T-cell (primary cell): ENCODE results near the gene CXCL8. TPM values are rescaled to one million over a fixed set of nuclear protein-coding genes. Genes with fewer than 3 reads are reported as not detected.
A peak's percentile ranks its signal among the peaks of the same experiment; 100 is the strongest.

Experiments used
- ATAC-seq, 4 experiments: fragments of 200-7000 bp in 3 of 4; fragments of 150-1000 bp in 1 of 4; cut with Tn5 transposase; replicated peaks in 1 of 4; 1 replicate in 3 of 4; 2 replicates in 1 of 4; pipeline ENCODE4 v1.10.0; 2021; ENCODE audit warnings: moderate library complexity in 3 of 4, mild to moderate bottlenecking in 2 of 4, moderate number of reproducible peaks in 1 of 4
- CTCF ChIA-PET, 2 donors: fragments of 300-600 bp; sonication (Branson Sonifier 250); formaldehyde crosslinking; loops; one replicate each; lab custom pipeline; 2022; ENCODE audit warnings: antibody characterized with exemption in 2 of 2; lab: Charles Lee
- POLR2A ChIA-PET, 2 donors: fragments of 300-600 bp; sonication (Branson Sonifier 250); formaldehyde crosslinking; loops; one replicate each; lab custom pipeline; 2022; ENCODE audit warnings: antibody characterized with exemption in 2 of 2; lab: Charles Lee
- DNase-seq, 35 experiments: peaks; one replicate each; pipeline versions ENCODE4 v3.0.0 to v3.0.0-alpha.2; 2013 to 2023
- H3K27ac ChIP-seq: one replicate; pipeline ENCODE4 v1.5.1; 2013; ENCODE audit warnings: low read length
- H3K27me3 ChIP-seq, 2 experiments: replicated peaks in 1 of 2; 1 replicate in 1 of 2; 2 replicates in 1 of 2; pipeline versions ENCODE4 v1.6.1 to v1.7.0; 2013; ENCODE audit warnings: low read length in 1 of 2, mixed read lengths in 1 of 2; ENCODE audit not compliant: control insufficient read depth in 2 of 2, insufficient read depth in 2 of 2; ENCODE audit errors: extremely low read depth in 1 of 2
- H3K36me3 ChIP-seq, 2 donors: 1 replicate in 1 of 2; 2 replicates in 1 of 2; pipeline versions ENCODE4 v1.6.1 to v1.7.0; 2013; ENCODE audit warnings: low read length in 1 of 2; ENCODE audit not compliant: control insufficient read depth in 2 of 2, insufficient read depth in 1 of 2; ENCODE audit errors: extremely low read depth in 1 of 2
- H3K4me1 ChIP-seq, 2 experiments: 1 replicate in 1 of 2; 2 replicates in 1 of 2; pipeline versions ENCODE4 v1.6.1 to v1.7.0; 2013; ENCODE audit warnings: low read length in 2 of 2, mixed read lengths in 1 of 2; ENCODE audit not compliant: insufficient read depth in 2 of 2, control insufficient read depth in 1 of 2; ENCODE audit errors: extremely low read depth in 1 of 2
- H3K4me3 ChIP-seq, 2 donors: 1 replicate in 1 of 2; 2 replicates in 1 of 2; pipeline versions ENCODE4 v1.5.1 to v1.7.0; 2013; ENCODE audit warnings: mild to moderate bottlenecking in 2 of 2, low read length in 1 of 2, moderate library complexity in 1 of 2; ENCODE audit not compliant: control insufficient read depth in 1 of 2; ENCODE audit errors: extremely low read depth in 1 of 2
- H3K9me3 ChIP-seq: 2 replicates; pipeline ENCODE4 v1.7.0; 2013
- H3K27ac Mint-ChIP-seq, 2 donors: one replicate each; pipeline ENCODE4 v1.8.0; 2020 to 2021; ENCODE audit warnings: mild to moderate bottlenecking in 2 of 2, mixed read lengths in 2 of 2
- H3K27me3 Mint-ChIP-seq, 2 donors: one replicate each; pipeline ENCODE4 v1.8.0; 2021 to 2022; ENCODE audit warnings: mixed read lengths in 2 of 2
- H3K36me3 Mint-ChIP-seq: one replicate; pipeline ENCODE4 v1.8.0; 2021; ENCODE audit warnings: mixed read lengths
- H3K4me1 Mint-ChIP-seq, 3 donors: one replicate each; pipeline ENCODE4 v1.8.0; 2020 to 2022; ENCODE audit warnings: mixed read lengths in 3 of 3, mild to moderate bottlenecking in 1 of 3
- H3K4me3 Mint-ChIP-seq, 3 donors: one replicate each; pipeline ENCODE4 v1.8.0; 2020 to 2022; ENCODE audit warnings: mild to moderate bottlenecking in 3 of 3, mixed read lengths in 3 of 3, moderate library complexity in 3 of 3
- H3K9me3 Mint-ChIP-seq, 3 donors: one replicate each; pipeline ENCODE4 v1.8.0; 2020 to 2022; ENCODE audit warnings: mixed read lengths in 3 of 3
- WGBS: methylation state at CpG from one replicate; pipeline ENCODE4 v1.1.5; 2013; ENCODE audit warnings: missing lambda C conversion rate; ENCODE audit not compliant: insufficient coverage; 5-methylcytosine and 5-hydroxymethylcytosine counted together
- total RNA-seq, 35 experiments: library from RNA in 6 of 35; stranded (reverse) in 6 of 35; fragments of 120-200 nt in 1 of 35; gene quantifications; one replicate each; pipeline versions ENCODE4 v1.2.1 to v1.2.4 and lab custom pipeline; 2013 to 2026

CXCL8 gene
- total RNA-seq, 5 donors from 2014 or later (not counting 1 experiment from before 2014, with no cell fraction given): 0.39 to 1.4 (median 0.67) TPM

DNA sequence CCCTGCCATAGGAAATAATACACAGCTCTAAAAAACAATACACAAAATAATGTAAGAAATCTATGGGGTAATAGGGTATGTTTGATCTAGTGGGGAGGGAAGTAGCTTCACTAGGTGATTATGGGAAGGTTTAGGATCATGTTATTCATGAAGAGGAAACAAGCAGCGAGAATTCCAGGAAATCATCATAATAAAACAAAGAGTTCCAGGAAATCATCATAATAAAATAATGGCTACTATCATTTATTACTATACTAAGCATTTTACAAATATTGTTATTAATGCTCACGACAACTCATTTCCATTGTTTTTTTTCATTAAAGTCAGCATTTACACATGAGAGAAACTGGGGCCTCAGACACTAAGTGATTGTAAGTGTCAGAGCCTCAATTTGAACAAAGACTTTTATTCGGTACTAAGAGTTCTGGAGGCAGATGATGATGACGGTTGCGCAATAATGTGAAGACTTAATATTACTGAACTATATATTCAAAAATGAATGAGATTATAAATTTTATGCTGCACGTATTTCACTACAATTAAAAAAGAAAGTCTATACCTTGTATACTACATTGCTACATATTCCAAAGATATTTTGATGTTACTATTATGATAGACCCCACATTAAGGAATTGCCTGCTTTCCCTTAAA lies 12.2 kb upstream of the CXCL8 start:
- CTCF ChIA-PET: interaction anchor here (0.6 to 1.2 kb wide), 2 partner anchors 8 to 10 kb away, joined by 3 to 4 read pairs; no protein-coding TSS in a partner anchor

DNA sequence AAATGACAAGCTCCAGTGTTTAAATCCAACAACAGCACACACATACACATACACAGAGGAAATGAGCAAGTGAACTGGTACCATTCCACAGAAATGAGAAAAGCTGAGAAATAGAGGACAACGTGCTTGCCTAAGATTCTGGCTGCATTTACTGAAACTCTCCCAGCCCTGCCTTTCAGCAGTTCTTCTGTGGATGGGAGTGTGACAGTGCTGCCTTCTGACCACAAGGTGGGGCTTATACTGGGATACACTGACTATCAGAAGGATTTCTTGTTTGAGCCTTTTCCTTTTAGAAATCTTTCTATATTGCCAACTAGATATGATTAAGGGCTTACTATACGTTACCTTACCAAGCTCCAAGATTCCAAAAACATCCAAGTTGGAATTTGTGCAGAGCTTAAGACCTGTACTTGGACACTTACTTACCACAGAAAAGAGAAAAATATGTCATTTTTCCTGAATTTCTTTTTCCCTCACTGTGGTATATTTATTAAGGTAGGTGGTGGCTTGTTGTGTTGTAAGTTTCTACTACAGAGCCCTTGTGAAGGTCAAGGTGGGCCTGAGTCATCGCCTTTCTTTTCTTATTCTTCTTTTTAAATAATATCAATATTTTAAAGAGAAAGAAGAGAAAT lies 10.7 kb upstream of the CXCL8 start:
- no peaks in the 10 kb centered on the region for H3K4me1 Mint-ChIP-seq
- ATAC-seq: no peak

More for the DNA sequence above, 12.2 kb upstream of the CXCL8 start:
- no peak overlapping the region for H3K4me3 ChIP-seq
- no peaks in the 10 kb centered on the region for H3K27me3 ChIP-seq
- Mint-ChIP-seq H3K36me3 (no peaks in the 10 kb centered on the region), H3K4me3 (no peak overlapping the region), H3K4me1 (no peaks in the 10 kb centered on the region), H3K9me3 (no peaks in the 10 kb centered on the region), H3K27ac (no peak overlapping the region), H3K27me3 (no peaks in the 10 kb centered on the region)
- WGBS: no CpG with 5 or more reads among the region's 6 CpGs
- no peaks in the 10 kb centered on the region for H3K4me1 ChIP-seq
- no peak for DNase-seq
- H3K27ac ChIP-seq: no peak overlapping the region
- POLR2A ChIA-PET: interaction anchor here in 1 of 2 donors (0.8 kb wide), 1 partner anchor 11 kb away, joined by 5 read pairs; no protein-coding TSS in a partner anchor
- no peaks in the 10 kb centered on the region for H3K36me3 ChIP-seq
- H3K9me3 ChIP-seq: no peaks in the 10 kb centered on the region
- no peak for ATAC-seq

GRCh38 chr4:73730292-73730691 lies 10.1 kb upstream of the CXCL8 start:
- no peaks in the 10 kb centered on the region for H3K36me3 Mint-ChIP-seq
- Histone ChIP-seq H3K27ac (no peak overlapping the region), H3K4me3 (no peak overlapping the region), H3K4me1 (no peaks in the 10 kb centered on the region), H3K27me3 (no peaks in the 10 kb centered on the region), H3K36me3 (no peaks in the 10 kb centered on the region), H3K9me3 (no peaks in the 10 kb centered on the region)
- no peak for DNase-seq
- H3K9me3 Mint-ChIP-seq: no peaks in the 10 kb centered on the region
- no peaks in the 10 kb centered on the region for H3K27me3 Mint-ChIP-seq
- no peaks in the 10 kb centered on the region for H3K4me1 Mint-ChIP-seq
- ATAC-seq: no peak
- no CpG with 5 or more reads among the region's 2 CpGs for WGBS
- CTCF ChIA-PET: no interaction called here
- POLR2A ChIA-PET: no interaction called here
- H3K27ac Mint-ChIP-seq: no peak overlapping the region
- no peak overlapping the region for H3K4me3 Mint-ChIP-seq

More for the DNA sequence above, 10.7 kb upstream of the CXCL8 start:
- 0% methylated on average over 1 of the region's 3 CpGs for WGBS
- Histone ChIP-seq H3K27me3 (no peaks in the 10 kb centered on the region), H3K27ac (no peak overlapping the region), H3K4me3 (no peak overlapping the region), H3K9me3 (no peaks in the 10 kb centered on the region), H3K36me3 (no peaks in the 10 kb centered on the region), H3K4me1 (no peaks in the 10 kb centered on the region)
- peak in 2 of 35 experiments; percentile 4 to 10 for DNase-seq
- ChIA-PET CTCF (no interaction called here), POLR2A (interaction anchor here in 1 of 2 donors (0.6 kb wide), 1 partner anchor 347 kb away, joined by 4 read pairs; no protein-coding TSS in a partner anchor)
- no peak overlapping the region for H3K4me3 Mint-ChIP-seq
- no peaks in the 10 kb centered on the region for H3K27me3 Mint-ChIP-seq
- no peaks in the 10 kb centered on the region for H3K9me3 Mint-ChIP-seq
- H3K27ac Mint-ChIP-seq: no peak overlapping the region
- H3K36me3 Mint-ChIP-seq: no peaks in the 10 kb centered on the region

GRCh38 chr4:73730867-73731266 lies 9.5 kb upstream of the CXCL8 start:
- no peak for ATAC-seq
- H3K4me1 ChIP-seq: no peaks in the 10 kb centered on the region
- Mint-ChIP-seq H3K4me1 (no peaks in the 10 kb centered on the region), H3K27me3 (no peaks in the 10 kb centered on the region), H3K9me3 (no peaks in the 10 kb centered on the region), H3K27ac (no peak overlapping the region), H3K36me3 (no peaks in the 10 kb centered on the region), H3K4me3 (no peak overlapping the region)
- no peak overlapping the region for H3K4me3 ChIP-seq
- ChIA-PET POLR2A (no interaction called here), CTCF (no interaction called here)
- H3K27me3 ChIP-seq: no peaks in the 10 kb centered on the region
- H3K27ac ChIP-seq: no peak overlapping the region
- DNase-seq: no peak
- H3K36me3 ChIP-seq: no peaks in the 10 kb centered on the region
- WGBS: 66% methylated on average over 2 of the region's 3 CpGs
- H3K9me3 ChIP-seq: no peaks in the 10 kb centered on the region

- H3K36me3 ChIP-seq: no peaks in the 10 kb centered on the region
- Mint-ChIP-seq H3K27ac (no peak overlapping the region), H3K36me3 (no peaks in the 10 kb centered on the region), H3K4me1 (no peaks in the 10 kb centered on the region), H3K4me3 (no peak overlapping the region), H3K27me3 (no peaks in the 10 kb centered on the region), H3K9me3 (no peaks in the 10 kb centered on the region)
- H3K4me3 ChIP-seq: no peak overlapping the region
- ATAC-seq: no peak
- no peaks in the 10 kb centered on the region for H3K4me1 ChIP-seq
- no peak for DNase-seq
- H3K9me3 ChIP-seq: no peaks in the 10 kb centered on the region
- ChIA-PET POLR2A (no interaction called here), CTCF (no interaction called here)
- H3K27me3 ChIP-seq: no peaks in the 10 kb centered on the region
- H3K27ac ChIP-seq: no peak overlapping the region
- WGBS: 18% methylated on average over 2 of the region's 8 CpGs
These were observed 8.3 kb upstream of the CXCL8 start for GRCh38 chr4:73731968-73732610.

GRCh38 chr4:73732759-73733431 lies 7.5 kb upstream of the CXCL8 start:
- ChIA-PET POLR2A (no interaction called here), CTCF (interaction anchor here in 1 of 2 donors (0.6 kb wide), 1 partner anchor 402 kb away, joined by 4 read pairs; no protein-coding TSS in a partner anchor)
- no peaks in the 10 kb centered on the region for H3K27me3 Mint-ChIP-seq
- Histone ChIP-seq H3K4me3 (no peak overlapping the region), H3K4me1 (no peaks in the 10 kb centered on the region), H3K36me3 (no peaks in the 10 kb centered on the region), H3K27ac (no peak overlapping the region), H3K9me3 (no peaks in the 10 kb centered on the region), H3K27me3 (no peaks in the 10 kb centered on the region)
- DNase-seq: no peak
- no peaks in the 10 kb centered on the region for H3K4me1 Mint-ChIP-seq
- no peak overlapping the region for H3K4me3 Mint-ChIP-seq
- H3K27ac Mint-ChIP-seq: no peak overlapping the region
- no peaks in the 10 kb centered on the region for H3K36me3 Mint-ChIP-seq
- no CpG with 5 or more reads among the region's 1 CpG for WGBS
- no peaks in the 10 kb centered on the region for H3K9me3 Mint-ChIP-seq
- ATAC-seq: no peak
